ENCODE results near the gene HLA-DOB. TPM values are rescaled to one million over a fixed set of nuclear protein-coding genes. Genes with fewer than 3 reads are reported as not detected.
"Not testable (repeated sequence)": the region's sequence is repeated elsewhere in the genome, so short reads cannot be mapped to it uniquely, and the experiment has no call there.

HLA-DOB gene
- polyA plus RNA-seq, 4 donors, result 0.74 to 4.6 (median 2.7) TPM; not detected in 1

DNA sequence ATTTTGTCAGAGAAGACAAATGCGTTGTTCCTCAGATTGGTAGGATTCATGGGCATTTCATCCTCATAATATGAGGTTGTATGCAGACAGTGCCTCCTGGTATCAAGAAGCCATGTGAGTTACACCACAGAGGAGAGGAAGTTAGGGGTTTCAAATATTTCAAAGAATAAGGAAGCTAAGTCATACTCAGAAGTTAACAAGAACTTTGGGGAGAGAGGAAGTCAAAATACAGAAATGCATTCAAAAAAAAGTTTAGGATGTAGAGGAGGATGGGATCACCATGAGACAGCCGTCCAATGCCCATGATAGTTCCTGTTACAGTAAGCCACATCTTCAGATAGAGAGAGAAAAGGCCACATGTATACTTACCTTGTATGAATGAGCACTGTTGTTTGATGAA lies 22.3 kb downstream of the HLA-DOB start:
- DNase-seq, result no peak
- peaks cover 0 to 5% of the 10 kb centered on the region in 2 donors for H3K9me3 ChIP-seq (ENCODE audit: control insufficient read depth in 2 of 2, insufficient read depth in 1 of 2, low read depth in 1 of 2, low read length in 1 of 2)
- no peaks in the 10 kb centered on the region for H3K36me3 ChIP-seq (ENCODE audit: control insufficient read depth in 3 of 3, insufficient read depth in 2 of 3, low read depth in 1 of 3, low read length in 3 of 3)
- no peak for FAIRE-seq
- H3K4me3 ChIP-seq (ENCODE audit: low read depth in 1 of 3, low read length in 3 of 3), result no peak overlapping the region
- H3K27me3 ChIP-seq (ENCODE audit: control insufficient read depth in 3 of 3, insufficient read depth in 3 of 3, low read length in 3 of 3), result peaks cover 0 to 43% (median 9%) of the 10 kb centered on the region in 3 donors
- H3K27ac ChIP-seq (ENCODE audit: low read depth in 1 of 3, low read length in 2 of 3), result no peak overlapping the region
- 44 to 81% (median 68%) methylated on average over 2 of the region's 2 CpGs for WGBS, 3 donors
- H3K4me1 ChIP-seq (ENCODE audit: control insufficient read depth in 3 of 3, insufficient read depth in 2 of 3, low read depth in 1 of 3, low read length in 2 of 3), result no peaks in the 10 kb centered on the region

DNA sequence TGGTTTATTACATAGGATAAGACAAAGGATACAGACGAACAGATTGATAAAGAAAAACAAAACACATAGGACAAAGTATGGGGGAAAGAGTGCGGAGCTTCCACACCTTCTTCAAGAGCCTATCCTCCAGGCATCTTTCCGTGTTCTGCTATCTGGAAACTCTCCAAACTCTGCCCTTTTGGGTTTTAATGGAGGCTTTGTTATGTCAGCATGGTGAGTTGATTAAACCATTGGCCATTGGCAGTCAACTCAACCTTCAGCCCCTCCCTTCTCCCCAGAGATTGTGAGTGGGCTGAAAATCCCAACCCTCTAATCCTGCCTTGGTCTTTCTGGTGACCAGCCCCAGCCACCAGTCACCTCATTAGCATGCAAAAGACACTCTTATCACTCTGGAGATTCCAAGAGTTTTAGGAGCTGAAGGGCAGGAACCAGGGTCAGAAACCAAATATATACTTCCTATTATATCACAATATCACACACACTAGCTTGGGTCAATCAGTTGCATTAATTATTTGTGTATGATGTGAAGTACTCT lies 23.8 kb downstream of the HLA-DOB start:
- 55 to 70% (median 64%) methylated on average over 3 of the region's 3 CpGs for WGBS, 3 donors
- Histone ChIP-seq H3K9me3 (ENCODE audit: control insufficient read depth in 2 of 2, insufficient read depth in 1 of 2, low read depth in 1 of 2, low read length in 1 of 2) (no peaks in the 10 kb centered on the region), H3K27ac (ENCODE audit: low read depth in 1 of 3, low read length in 2 of 3) (no peak overlapping the region), H3K4me1 (ENCODE audit: control insufficient read depth in 3 of 3, insufficient read depth in 2 of 3, low read depth in 1 of 3, low read length in 2 of 3) (no peaks in the 10 kb centered on the region), H3K4me3 (ENCODE audit: low read depth in 1 of 3, low read length in 3 of 3) (no peak overlapping the region), H3K27me3 (ENCODE audit: control insufficient read depth in 3 of 3, insufficient read depth in 3 of 3, low read length in 3 of 3) (peaks cover 0 to 36% (median 7%) of the 10 kb centered on the region in 3 donors), H3K36me3 (ENCODE audit: control insufficient read depth in 3 of 3, insufficient read depth in 2 of 3, low read depth in 1 of 3, low read length in 3 of 3) (no peaks in the 10 kb centered on the region)
- DNase-seq (no peak), FAIRE-seq (no peak)

DNA sequence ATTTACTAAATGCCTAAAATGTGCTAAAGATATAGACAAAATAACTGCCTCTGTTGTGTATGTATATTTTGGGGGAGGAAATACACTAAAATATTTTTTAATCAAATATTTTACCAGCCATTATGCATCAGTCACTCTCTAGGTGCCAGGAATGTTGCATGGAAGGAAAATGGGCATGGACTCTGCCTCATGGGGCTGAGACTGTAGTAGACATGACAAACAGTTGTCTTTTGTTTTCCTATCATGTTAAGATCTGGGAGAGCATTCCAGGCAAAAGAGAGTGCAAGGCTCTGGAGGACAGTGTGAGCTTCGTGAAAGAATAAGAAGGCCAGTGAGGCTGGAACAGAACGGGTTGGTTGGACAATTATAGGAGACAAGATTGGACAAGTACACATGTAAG lies 26.5 kb downstream of the HLA-DOB start:
- Histone ChIP-seq H3K4me3 (ENCODE audit: low read depth in 1 of 3, low read length in 3 of 3) (no peak overlapping the region), H3K4me1 (ENCODE audit: control insufficient read depth in 3 of 3, insufficient read depth in 2 of 3, low read depth in 1 of 3, low read length in 2 of 3) (no peaks in the 10 kb centered on the region), H3K36me3 (ENCODE audit: control insufficient read depth in 3 of 3, insufficient read depth in 2 of 3, low read depth in 1 of 3, low read length in 3 of 3) (no peaks in the 10 kb centered on the region), H3K27me3 (ENCODE audit: control insufficient read depth in 3 of 3, insufficient read depth in 3 of 3, low read length in 3 of 3) (peaks cover 0 to 14% (median 7%) of the 10 kb centered on the region in 3 donors), H3K9me3 (ENCODE audit: control insufficient read depth in 2 of 2, insufficient read depth in 1 of 2, low read depth in 1 of 2, low read length in 1 of 2) (no peaks in the 10 kb centered on the region), H3K27ac (ENCODE audit: low read depth in 1 of 3, low read length in 2 of 3) (no peak overlapping the region)
- WGBS, 3 donors, result 34 to 53% (median 40%) methylated on average over 2 of the region's 2 CpGs
- FAIRE-seq (no peak), DNase-seq (no peak)

DNA sequence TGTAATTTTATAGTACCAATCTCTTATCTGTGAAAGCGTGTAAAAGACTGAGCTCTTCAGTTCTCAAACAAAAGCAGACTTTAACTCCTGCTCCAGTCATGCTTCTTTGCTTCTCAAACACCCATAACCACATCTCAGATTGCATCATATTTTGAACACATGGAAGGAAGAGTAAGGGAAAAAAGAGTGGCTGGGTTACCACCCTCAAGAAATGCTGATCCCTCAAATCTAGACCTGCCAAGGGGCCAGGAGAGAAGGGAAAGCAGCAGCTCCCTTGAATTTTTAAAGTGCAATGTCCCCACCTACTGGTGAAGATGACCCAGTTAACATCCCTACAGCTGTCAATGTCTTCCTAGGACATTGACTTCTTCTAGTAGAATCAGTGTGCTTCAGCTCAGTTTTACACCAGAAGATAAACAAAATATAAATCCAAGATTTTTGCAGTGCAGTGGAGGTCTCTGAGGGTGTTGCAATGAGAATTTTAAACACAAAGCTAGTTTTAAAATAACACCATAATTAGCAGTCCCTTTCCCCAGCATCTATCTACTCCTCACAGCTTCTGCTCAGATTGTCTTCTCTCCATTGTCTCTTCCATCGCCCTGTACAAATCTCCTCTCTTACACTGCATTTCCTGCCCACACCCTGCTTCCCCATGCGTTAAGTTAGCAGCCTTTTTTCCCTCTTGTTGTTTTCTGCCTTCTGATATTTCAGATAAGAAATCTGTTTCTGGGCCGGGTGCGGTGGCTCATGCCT lies 30.8 kb downstream of the HLA-DOB start:
- 17 to 41% (median 25%) methylated on average over 5 of the region's 5 CpGs for WGBS, 3 donors
- Histone ChIP-seq H3K27me3 (ENCODE audit: control insufficient read depth in 3 of 3, insufficient read depth in 3 of 3, low read length in 3 of 3) (no peaks in the 10 kb centered on the region), H3K9me3 (ENCODE audit: control insufficient read depth in 2 of 2, insufficient read depth in 1 of 2, low read depth in 1 of 2, low read length in 1 of 2) (no peaks in the 10 kb centered on the region), H3K27ac (ENCODE audit: low read depth in 1 of 3, low read length in 2 of 3) (no peak overlapping the region), H3K36me3 (ENCODE audit: control insufficient read depth in 3 of 3, insufficient read depth in 2 of 3, low read depth in 1 of 3, low read length in 3 of 3) (no peaks in the 10 kb centered on the region), H3K4me1 (ENCODE audit: control insufficient read depth in 3 of 3, insufficient read depth in 2 of 3, low read depth in 1 of 3, low read length in 2 of 3) (no peaks in the 10 kb centered on the region), H3K4me3 (ENCODE audit: low read depth in 1 of 3, low read length in 3 of 3) (no peak overlapping the region)
- peak; percentile 72 to 85 for DNase-seq
- peak; percentile 15 for FAIRE-seq

DNA sequence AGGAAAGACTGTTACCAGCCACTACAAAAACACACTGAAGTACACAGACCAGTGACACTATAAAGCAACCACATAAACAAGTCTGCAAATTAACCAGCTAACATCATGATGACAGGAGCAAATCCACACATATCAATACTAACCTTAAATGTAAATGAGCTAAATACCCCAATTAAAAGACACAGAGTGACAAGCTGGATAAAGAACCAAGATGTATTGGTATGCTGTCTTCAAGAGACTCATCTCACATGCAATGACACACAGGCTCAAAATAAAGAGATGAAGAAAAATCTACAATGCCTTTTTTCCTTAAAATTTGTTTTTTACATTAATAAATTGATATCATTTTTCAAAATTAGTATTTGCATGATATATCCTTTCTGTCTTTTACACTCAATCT lies 33.9 kb downstream of the HLA-DOB start:
- FAIRE-seq; H3K27ac ChIP-seq (ENCODE audit: low read depth in 1 of 3, low read length in 2 of 3); H3K4me1 ChIP-seq (ENCODE audit: control insufficient read depth in 3 of 3, insufficient read depth in 2 of 3, low read depth in 1 of 3, low read length in 2 of 3); DNase-seq; H3K9me3 ChIP-seq (ENCODE audit: control insufficient read depth in 2 of 2, insufficient read depth in 1 of 2, low read depth in 1 of 2, low read length in 1 of 2); H3K27me3 ChIP-seq (ENCODE audit: control insufficient read depth in 3 of 3, insufficient read depth in 3 of 3, low read length in 3 of 3); H3K4me3 ChIP-seq (ENCODE audit: low read depth in 1 of 3, low read length in 3 of 3); H3K36me3 ChIP-seq (ENCODE audit: control insufficient read depth in 3 of 3, insufficient read depth in 2 of 3, low read depth in 1 of 3, low read length in 3 of 3): not testable (repeated sequence)

DNA sequence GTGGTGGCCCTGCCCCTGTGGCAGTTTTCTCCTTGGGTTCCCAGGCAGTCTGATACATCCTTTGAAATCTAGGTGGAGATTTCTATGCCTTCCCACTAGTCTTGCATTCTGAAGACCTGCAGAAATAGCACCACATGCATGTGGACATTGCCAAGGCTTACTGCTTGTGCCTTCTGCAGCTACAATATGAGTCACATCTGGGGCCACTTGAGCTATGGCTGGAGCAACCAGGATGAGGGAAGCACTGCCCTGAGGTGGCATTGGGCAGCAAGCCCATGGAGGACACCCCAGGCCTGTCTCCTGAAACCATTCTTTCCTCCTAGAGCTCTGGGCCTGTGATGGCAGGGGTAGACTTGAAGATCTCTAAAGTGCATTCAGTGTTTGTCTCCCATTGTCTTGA lies 37.8 kb downstream of the HLA-DOB start:
- no peak for FAIRE-seq
- no peaks in the 10 kb centered on the region for H3K36me3 ChIP-seq (ENCODE audit: control insufficient read depth in 3 of 3, insufficient read depth in 2 of 3, low read depth in 1 of 3, low read length in 3 of 3)
- no peak overlapping the region for H3K4me3 ChIP-seq (ENCODE audit: low read depth in 1 of 3, low read length in 3 of 3)
- H3K9me3 ChIP-seq (ENCODE audit: control insufficient read depth in 2 of 2, insufficient read depth in 1 of 2, low read depth in 1 of 2, low read length in 1 of 2), result peaks cover 0 to 8% of the 10 kb centered on the region in 2 donors
- no peak for DNase-seq
- H3K4me1 ChIP-seq (ENCODE audit: control insufficient read depth in 3 of 3, insufficient read depth in 2 of 3, low read depth in 1 of 3, low read length in 2 of 3), result peaks cover 0 to 6% (median 0%) of the 10 kb centered on the region in 3 donors
- no peak overlapping the region for H3K27ac ChIP-seq (ENCODE audit: low read depth in 1 of 3, low read length in 2 of 3)
- no peaks in the 10 kb centered on the region for H3K27me3 ChIP-seq (ENCODE audit: control insufficient read depth in 3 of 3, insufficient read depth in 3 of 3, low read length in 3 of 3)

DNA sequence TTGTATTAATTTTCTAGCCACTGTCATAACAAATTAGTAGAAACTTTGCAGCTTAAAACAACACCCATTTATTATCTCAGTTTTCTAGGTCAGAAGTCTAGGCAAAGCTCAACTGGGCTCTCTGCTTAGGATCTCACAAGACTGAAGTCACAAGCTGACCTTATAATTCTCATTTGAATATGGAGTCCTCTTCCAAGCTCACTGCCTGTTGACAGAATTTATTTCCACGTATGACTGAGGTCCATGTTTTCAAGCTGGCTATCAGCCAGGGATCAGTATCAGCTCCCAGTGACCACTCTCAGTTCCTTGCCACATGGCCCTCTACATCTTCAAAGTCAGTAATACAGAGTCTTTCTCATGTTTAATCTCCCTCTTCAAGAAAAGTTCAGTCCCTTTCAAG lies 41.7 kb downstream of the HLA-DOB start:
- H3K4me3 ChIP-seq (ENCODE audit: low read depth in 1 of 3, low read length in 3 of 3), result no peak overlapping the region
- H3K36me3 ChIP-seq (ENCODE audit: control insufficient read depth in 3 of 3, insufficient read depth in 2 of 3, low read depth in 1 of 3, low read length in 3 of 3), result no peaks in the 10 kb centered on the region
- peak overlapping the region in 1 of 3 donors; percentile 37 for H3K27ac ChIP-seq (ENCODE audit: low read depth in 1 of 3, low read length in 2 of 3)
- peaks cover 0 to 8% (median 0%) of the 10 kb centered on the region in 3 donors for H3K4me1 ChIP-seq (ENCODE audit: control insufficient read depth in 3 of 3, insufficient read depth in 2 of 3, low read depth in 1 of 3, low read length in 2 of 3)
- WGBS, 3 donors, result 5 to 17% (median 10%) methylated on average over 1 of the region's 1 CpG
- DNase-seq (peak; percentile 45 to 70), FAIRE-seq (no peak)
- no peaks in the 10 kb centered on the region for H3K27me3 ChIP-seq (ENCODE audit: control insufficient read depth in 3 of 3, insufficient read depth in 3 of 3, low read length in 3 of 3)
- H3K9me3 ChIP-seq (ENCODE audit: control insufficient read depth in 2 of 2, insufficient read depth in 1 of 2, low read depth in 1 of 2, low read length in 1 of 2), result peaks cover 0 to 8% of the 10 kb centered on the region in 2 donors

DNA sequence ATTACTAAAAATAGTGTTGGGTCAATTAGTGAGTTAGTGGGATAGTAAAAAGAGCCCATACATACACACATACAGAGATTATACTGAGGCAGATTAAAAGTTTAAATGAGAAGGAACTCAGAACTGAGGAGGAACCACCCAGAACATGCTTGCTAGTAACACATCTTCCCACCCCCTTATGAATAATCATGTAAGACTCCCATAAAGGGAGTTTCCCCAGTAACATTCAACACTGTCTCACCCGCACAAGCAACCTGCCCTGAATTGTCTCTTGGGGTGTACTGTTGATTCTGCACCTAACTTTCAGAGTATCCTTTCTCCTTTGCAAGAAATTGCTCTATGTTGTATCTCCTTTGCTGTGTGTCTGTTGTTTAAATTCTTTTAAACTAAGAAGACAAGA lies 42.4 kb downstream of the HLA-DOB start:
- Histone ChIP-seq H3K9me3 (ENCODE audit: control insufficient read depth in 2 of 2, insufficient read depth in 1 of 2, low read depth in 1 of 2, low read length in 1 of 2) (peaks cover 0 to 8% of the 10 kb centered on the region in 2 donors), H3K4me1 (ENCODE audit: control insufficient read depth in 3 of 3, insufficient read depth in 2 of 3, low read depth in 1 of 3, low read length in 2 of 3) (peaks cover 0 to 8% (median 0%) of the 10 kb centered on the region in 3 donors), H3K27ac (ENCODE audit: low read depth in 1 of 3, low read length in 2 of 3) (no peak overlapping the region), H3K27me3 (ENCODE audit: control insufficient read depth in 3 of 3, insufficient read depth in 3 of 3, low read length in 3 of 3) (peaks cover 0 to 1% (median 0%) of the 10 kb centered on the region in 3 donors), H3K4me3 (ENCODE audit: low read depth in 1 of 3, low read length in 3 of 3) (no peak overlapping the region), H3K36me3 (ENCODE audit: control insufficient read depth in 3 of 3, insufficient read depth in 2 of 3, low read depth in 1 of 3, low read length in 3 of 3) (no peaks in the 10 kb centered on the region)
- 22 to 59% (median 40%) methylated on average over 1 of the region's 1 CpG for WGBS, 3 donors
- DNase-seq, result no peak
- no peak for FAIRE-seq
